Measurements from ENCODE around the gene NRP1. TPM values are rescaled to one million over a fixed set of nuclear protein-coding genes. Genes with fewer than 3 reads are reported as not detected.

The NRP1 gene
- total RNA-seq, 1 experiment from 2014 or later = 174 TPM

DNA sequence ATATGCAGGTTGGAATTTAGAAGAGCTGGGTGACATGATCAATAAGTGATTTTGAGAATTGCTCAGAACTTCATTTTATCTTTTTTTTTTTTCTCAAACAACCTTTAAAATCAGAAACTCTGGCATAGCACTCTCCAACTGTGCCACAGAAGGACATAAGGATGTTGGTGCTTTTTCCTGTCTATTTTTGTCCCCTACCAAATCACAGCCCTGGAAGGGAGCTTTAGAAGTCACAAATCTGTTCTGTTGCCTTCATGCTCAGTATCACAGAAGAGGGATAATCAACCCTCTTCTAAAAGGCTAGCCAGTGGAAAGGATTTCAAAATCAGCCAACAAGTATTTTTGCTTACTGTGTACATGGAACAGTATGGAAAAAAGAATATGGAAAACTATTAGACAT lies 14.8 kb upstream of the NRP1 start:
- DNase-seq (ENCODE audit: low read depth) = no peak

DNA sequence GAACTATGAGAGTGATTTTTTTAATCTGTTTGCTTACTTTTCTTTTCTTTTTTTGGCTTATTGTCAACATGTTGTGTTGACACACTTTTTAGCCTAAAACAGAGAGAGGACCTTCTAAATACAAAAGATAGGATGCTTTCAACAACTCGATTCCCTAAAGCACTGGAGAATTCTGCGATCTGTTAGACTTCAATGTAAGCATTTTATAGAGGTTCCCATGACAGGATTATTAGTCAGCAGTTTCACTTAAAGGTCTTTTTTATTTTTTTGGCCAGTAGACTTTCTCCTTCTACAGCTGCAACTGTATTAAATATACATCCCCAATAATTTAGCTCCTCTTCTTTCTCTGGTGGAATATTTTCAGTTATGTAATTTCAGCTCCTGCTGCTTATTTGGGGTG lies 12.7 kb upstream of the NRP1 start:
- no peak for DNase-seq (ENCODE audit: low read depth)

DNA sequence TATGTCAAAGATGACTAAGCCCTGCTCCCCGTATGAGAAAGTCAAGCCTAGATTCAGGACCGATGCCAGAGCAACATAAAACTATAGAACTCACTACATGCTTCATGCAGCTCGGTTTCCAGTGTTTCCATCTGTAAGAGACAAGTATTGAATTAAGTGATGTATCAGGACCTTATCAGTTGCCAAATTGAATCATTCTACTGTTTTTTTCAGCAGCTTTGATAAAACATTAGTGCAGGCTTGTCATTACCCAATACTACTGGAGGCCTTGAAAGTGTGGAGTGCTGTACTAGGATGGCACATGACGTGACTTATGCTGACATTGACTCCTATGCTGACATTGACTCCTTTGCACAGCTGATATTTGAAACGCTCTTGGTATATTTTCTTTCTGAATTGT lies 10.8 kb upstream of the NRP1 start:
- no peak for DNase-seq (ENCODE audit: low read depth)

DNA sequence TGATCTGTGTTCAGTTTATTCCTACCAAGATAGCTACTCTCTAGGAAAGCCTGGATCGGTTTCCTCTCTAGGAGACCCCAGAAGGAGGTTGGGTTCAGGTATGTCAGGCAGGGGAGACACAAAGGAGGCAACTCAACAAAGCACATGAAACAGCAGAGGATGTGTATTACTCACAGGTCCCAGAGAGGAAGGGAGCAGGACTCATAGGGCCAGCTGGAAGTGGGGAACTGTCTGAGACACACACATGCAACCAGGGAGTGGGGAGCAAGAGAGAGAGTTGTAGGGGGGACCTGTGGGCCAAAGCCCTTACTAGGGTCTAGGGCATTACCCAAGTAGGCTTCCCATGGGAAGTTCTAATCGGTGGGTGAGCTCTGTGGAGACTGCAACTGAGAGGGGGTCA lies 10.2 kb upstream of the NRP1 start:
- no peak for DNase-seq (ENCODE audit: low read depth)

DNA sequence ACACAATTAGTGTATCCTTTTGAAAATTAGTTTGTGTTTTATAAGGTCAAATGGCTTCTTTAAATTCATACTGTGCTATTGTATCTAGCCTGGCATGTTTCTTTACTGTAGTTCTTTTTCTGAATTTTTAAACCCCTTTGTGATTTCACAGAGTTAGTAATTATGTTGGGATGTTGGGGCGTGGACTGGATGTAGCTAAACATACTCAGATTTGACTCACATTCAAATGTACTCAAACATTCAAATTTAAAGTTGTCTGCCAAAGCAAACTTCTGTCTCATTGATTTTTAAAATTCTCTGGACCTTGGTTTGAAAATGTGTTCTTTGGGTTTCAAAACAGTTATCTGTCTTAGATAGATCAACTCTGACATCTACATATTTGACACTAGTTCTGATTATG lies 7.2 kb upstream of the NRP1 start:
- peak; percentile 47 for DNase-seq (ENCODE audit: low read depth)

DNA sequence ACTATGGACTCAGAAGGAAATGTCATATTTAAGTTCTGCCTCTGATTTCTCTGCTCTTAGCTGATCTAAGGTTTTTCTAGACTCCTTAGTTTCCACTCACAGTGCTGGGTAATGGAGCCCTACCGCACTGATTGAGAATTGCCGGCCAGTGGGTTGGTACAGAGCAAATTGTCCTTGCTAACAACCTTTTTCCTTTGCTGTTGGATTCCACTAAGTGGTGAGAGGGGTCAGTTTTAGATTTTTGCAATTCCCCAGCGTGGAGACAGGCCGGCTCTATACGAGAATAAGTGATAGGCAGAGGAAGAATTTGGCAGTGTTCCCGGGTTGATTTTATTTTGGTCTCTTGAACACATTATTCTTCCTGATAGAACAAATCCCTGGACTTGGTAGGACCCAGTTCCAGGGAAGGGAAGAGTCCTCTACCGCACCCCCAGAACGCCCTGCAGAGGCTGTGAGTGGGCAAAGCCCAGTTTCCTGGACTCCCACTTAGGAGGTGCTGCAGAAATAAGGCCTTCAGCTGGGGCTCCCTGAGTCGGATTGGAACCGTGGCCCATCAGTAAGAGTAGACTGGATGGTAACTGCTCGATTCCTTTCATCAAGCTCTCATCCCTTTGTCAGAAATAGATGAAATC lies 3.0 kb upstream of the NRP1 start:
- DNase-seq (ENCODE audit: low read depth) = peak; percentile 88

DNA sequence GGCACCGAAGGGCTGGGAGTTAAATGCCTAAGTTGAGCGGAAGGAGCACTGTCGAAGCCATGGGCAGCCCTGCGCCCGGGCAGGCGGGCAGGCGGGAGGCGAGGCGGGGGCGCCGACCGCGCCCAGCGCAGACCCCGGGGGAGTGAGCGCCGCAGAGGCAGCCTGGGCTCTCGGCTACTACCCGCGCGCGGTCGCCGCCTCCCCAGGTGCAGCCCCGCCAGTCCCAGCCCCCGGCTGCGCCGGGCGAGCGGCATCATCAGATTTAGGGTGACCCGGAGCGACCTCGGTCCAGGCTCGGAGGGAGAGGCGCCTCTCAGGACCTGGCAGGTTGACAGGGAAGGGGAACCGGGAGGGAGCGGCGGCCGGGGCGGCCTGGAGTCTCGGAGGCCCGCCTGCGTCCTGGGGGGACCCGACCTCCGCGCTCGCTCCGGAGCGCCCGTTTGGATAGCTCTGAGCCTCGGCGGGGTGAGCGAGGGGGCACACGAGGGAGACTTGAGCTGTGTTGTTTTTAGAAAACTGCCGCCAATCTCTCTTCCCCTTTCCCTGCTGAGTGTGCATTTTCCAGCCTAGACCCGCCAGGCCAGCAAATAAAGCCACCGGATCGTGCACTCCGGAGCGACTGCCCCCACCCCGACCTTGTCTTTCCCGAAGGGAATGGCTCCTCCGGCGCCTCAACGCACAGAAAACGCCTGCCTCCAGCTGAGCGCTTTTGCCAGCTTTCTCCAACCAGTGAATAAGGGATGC lies 2.3 kb upstream of the NRP1 start:
- DNase-seq (ENCODE audit: low read depth) = peak; percentile 53

DNA sequence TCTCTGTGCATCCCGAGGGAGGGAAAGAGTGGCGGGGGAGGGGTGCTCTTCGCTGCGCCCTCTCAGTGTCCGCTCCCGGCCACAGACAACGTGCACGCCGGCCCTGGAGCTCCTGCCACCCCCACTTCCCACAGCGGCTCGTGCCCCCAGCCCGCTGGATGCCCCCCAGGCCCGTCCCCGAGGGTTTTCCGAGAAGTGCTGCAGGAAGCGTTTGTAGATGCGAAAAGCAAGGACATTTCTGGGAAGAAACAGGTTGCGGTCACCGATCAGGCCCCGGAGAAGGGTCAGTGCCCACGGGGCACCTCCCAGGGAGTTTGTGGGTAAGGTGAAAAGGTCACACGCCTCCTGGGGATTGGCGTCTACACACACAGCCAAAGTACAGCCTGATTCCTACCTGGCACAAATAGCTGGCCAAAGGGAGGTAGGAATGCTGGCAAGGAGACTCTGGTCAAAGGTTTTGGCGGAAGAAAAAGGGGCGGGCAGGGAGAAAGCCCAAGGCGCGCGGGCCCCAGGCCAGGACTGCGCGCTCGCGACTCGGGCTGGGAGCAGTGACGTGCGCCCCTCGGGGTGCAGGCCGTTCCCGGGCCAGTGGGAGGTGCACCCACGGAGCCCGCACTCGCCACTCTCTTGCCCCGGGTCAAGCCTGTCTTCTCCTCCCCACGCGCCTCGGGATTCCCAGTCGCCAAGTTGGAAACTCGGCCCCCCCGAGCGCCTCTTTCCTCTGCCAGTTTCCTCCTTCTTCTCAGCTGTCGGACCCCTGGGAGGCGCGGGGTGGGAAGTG lies 1.5 kb upstream of the NRP1 start:
- DNase-seq (ENCODE audit: low read depth) = peak; percentile 84

DNA sequence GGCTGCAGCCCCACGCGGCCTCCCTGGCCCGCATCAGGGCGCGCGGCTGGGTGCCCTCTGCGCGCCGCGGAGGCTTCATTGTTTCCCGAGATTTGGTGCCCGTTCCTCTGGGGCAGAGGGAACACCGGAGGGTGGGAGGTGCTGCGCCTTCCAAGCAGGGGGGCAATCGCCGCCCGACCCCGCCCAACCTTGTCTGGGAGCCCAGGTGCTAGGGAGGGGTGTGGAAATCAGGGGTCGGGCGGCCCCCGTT lies 1.0 kb upstream of the NRP1 start:
- DNase-seq (ENCODE audit: low read depth) = no peak

DNA sequence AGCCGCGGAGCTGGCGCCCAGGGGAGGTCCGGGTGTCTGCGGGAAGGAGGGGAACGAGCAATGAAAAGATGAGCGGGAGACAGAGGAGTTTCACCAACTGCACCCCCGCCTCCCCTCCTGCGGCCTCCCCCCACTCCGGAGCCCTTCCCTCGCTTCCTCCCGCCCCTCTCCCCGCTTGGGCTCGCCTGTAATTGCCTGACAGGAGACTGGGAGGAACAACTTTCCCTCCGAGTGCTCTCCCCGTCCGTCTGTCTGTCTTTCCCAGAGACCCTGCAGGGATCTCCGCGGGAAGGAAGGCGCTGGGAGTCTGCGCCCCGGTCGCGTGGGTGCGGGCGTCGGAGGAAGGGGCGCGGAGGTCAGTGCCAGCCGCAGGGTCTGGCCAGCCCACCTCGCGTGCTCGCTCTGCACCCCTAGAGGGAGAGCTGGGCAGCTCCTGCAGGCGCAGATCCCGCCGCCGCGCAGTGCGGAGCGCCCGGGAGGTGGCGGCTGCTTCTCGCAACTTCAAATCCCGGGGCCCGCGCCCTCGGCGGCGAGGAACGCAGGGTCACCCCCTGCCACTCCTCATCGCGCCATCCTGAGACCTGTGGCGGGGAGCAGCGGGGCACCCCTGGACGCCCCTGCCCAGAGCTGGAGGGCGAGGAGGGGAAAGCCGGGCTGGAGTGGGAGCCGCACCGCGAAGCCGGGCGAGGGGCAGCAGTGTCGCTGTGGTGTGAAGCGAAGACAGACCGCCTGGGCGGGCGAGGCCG lies 511 bp upstream of the NRP1 start:
- peak; percentile 89 for DNase-seq (ENCODE audit: low read depth)

DNA sequence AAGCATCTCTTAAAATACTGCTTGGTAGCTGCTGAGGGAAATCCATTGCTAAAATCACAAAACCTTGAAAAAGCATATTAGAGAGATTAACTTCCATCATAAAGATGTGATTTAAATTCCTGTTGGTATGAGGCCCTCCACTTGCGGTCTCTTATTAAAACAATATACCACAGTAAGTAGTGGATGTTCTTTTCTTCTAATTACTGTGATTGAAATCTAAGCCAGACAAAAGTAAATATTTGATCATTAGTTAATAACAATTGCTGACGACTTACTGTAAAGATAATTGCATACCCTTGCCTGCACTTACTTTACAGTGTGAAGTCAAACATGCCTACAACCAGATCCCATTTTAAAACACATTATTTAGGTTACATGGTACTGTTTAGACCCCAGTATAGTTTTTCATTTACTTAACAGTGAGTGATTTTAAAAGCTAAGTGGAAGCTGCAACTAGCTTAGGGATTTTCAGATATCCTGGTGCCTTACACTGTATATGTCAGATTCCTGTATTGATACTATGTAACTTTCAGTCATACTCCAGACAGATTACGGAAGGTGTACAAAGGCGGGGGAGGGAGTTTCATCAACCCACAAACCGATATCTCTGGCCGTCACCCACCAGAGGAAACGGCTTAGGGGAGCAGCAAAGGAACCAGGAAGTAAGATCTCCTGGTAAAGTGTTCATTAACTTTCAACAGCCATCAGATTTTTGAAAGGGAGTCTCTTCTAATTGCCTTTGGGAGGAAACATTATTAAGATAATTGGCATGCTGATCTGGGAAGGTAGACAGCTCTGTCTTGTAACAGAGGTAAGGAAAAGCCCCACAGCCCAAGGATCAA lies 986 bp downstream of the NRP1 start:
- DNase-seq (ENCODE audit: low read depth) = no peak

DNA sequence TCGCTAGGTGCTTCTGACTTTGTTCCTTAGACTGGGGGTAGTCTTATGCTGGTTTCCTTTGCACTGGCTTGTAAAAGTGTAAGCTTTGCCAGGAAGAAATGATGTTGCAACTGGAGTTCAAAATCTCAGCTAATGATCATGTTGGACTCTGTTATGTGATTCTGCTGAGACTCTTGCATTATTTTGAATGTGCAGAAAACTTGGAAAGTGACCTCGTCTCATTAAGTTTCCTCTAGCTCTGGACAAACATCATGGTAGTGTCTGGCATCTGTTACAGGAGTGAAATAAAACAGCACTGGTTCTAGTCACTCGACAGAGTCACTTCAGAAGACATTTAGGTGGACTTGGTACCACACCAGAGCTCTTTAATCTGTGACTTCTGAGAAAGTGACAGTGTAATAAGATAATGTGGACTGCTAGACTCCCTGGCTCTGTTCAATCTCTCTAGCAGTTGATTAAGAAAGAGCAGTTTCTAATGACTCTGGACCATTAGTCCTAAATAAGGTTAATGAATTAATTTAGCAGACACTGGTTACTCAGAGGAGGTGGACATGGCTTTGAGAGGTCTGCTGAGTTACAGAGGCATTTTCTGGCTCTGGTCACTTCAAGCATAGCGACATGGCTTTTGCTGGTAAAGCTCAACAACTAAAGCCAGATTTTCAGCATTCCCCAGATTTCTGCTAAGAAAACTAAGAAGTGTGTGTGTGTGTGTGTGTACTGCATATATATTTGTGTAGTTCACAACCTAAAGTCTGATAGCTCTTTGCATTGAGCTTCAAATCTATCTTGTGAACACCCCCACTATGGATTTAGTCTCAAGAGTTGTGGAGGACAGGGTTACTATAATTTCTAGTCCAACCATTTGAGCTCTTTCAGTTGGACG lies 2.0 kb downstream of the NRP1 start:
- DNase-seq (ENCODE audit: low read depth) = peak; percentile 35

DNA sequence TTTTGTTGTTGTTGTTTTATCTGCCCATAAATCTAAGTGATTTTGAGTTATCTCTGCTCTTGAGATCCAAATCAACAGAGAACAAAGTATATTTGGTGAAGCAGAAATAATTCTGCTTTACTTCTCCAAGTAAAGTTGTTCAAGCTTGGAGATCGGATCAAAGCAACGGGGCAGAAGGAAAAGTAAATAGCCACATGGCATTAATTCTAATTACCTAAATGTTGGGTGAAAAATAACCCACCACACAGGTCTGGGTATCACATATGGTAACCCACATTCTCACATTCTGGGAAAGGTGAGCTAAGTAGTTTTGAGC lies 3.1 kb downstream of the NRP1 start:
- no peak for DNase-seq (ENCODE audit: low read depth)

DNA sequence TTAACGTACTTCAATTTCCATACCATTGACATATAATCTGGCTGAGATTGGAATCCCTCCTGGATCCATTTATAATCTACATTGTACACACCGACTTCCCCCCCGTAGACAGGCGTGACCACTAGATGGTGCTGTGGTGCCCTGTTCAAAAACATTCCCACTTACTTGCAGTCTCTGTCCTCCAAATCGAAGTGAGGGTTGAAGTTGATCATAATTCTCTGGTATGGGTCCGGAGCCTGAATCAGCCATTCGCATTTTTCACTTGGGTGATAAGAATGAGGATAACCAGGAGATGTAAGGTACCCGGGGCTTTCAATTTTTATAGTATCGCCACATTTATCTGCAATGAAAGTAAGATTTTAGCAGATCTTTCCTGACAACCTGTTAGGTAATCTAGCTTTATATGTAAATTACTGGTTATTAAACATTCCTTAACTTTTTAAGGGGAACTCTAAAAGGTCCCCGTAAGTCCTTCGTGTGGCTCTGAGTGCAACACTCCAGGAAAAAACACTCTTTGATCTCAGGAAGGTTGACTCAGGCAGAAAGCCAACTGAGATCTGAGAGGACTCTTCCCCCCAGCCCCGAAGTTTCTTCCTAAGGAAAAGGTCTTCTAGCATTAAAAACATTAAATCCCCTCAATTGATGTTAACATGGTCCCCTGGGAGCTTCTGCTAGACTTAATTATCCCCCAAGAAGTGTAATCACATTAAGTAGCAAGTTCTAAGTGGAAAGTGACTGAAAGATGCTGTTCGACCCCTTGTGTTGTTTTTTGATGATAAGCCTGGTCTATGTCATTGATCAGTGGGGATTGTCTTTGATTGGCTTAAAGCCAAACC lies 3.7 kb downstream of the NRP1 start:
- peak; percentile 84 for DNase-seq (ENCODE audit: low read depth)

DNA sequence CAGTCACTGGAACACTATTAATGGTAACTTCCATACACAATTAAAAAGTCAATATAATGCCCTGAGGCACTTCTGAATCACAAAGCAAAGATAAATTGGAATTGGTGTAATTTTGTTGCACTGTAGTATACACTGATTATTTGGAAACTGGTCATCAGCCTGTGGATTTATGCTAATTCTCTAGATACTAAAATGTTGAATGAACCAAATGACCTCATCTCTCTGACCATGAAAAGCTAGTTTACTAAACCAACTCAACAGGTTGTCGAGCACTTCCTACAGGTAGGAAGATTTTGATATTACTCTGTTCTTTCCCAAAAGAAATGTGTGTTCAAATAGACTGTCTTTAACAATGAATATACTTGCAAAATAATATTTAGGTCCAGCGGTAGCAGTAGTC lies 5.3 kb downstream of the NRP1 start:
- DNase-seq (ENCODE audit: low read depth) = no peak

DNA sequence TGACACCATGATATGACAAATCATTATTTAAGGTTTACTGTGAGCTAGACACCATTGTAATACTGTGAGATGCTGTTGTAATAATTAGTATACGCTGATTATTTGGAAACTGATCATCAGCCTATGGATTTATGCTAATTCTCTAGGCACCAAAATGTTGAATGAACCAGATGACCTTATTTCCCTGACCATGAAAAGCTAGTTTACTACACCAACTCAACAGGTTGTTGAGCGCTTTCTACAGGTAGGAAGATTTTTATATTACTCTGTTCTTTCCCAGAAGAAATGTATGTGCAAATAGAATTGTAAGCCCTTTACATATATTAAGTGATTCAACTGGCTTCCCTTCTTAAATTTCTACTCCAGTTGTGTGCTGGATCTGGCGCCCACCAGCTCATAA lies 6.2 kb downstream of the NRP1 start:
- DNase-seq (ENCODE audit: low read depth) = no peak

DNA sequence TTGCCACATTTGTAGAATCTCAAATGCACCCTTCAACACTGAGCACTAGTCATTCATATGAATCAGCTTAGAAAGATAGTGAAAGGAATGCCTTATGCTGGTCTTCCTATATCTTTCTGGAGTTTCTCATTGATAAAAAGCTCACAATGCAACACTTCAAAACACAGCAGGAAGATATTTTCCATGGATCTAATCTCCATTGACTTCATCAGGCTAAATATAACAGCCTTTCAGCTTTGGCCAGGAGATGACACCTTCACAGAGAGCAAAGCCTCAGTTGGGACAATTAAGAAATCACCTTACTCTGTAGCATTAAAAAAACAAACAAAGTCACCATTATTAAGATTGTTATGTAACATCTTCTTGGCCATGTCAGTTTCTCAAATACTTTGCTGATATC lies 6.7 kb downstream of the NRP1 start:
- DNase-seq (ENCODE audit: low read depth) = peak; percentile 25

DNA sequence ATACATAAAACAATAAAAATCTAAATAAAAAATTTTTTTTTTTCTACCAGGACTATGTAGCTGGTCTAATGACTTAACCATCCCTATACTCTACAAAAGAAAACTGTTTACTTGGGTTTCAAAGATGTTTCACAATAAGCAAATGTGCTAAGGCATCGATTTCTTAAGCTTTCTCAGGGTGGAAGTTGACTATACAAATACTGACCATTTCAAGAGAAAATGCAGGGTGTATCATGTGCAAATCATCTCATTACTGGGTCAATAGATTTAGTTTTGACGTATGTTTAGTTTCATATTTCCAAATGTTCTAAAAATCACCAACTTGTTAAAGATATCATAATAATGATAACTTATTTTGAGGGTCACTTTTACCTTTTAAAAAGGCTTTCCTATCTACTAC lies 7.5 kb downstream of the NRP1 start:
- DNase-seq (ENCODE audit: low read depth) = no peak

DNA sequence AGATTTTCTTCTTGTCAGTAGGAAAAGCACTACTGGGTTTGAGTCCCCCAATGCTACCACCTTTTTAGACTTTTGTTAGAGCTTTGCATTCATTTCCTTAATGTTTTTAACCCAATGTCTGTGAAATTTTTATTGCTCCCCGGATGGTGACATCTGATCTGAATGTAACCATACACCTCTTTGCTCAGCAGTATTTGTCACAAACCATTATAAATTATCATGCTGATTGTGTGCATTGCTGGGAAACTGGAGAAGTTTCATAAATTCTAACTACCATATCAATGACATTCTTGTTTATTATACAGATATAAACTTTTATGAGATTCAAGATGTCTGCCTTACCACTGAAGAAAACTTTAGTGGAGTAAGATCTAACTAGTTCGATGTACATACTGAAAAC lies 8.5 kb downstream of the NRP1 start:
- DNase-seq (ENCODE audit: low read depth) = peak; percentile 32

DNA sequence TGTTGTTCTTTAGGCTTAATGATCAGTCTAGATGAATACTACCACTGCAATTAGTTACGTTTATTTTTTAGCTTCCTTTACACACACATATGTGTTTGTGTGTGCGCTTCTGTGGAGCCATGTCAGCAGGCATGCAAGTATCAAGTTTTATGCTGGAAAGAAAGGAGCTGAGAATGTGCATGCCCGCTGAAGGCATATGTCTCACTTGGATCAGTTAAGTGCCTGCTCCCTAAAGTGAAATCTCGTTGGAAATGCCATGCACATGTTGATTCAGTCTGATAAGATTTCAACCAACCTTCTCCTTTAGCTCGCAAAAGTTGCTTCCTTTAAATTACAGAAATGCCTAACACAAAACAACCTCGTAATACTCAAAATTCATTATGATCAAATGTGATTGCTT lies 10.7 kb downstream of the NRP1 start:
- no peak for DNase-seq (ENCODE audit: low read depth)
